Measurements from ENCODE around the gene ASIC3.

DNA sequence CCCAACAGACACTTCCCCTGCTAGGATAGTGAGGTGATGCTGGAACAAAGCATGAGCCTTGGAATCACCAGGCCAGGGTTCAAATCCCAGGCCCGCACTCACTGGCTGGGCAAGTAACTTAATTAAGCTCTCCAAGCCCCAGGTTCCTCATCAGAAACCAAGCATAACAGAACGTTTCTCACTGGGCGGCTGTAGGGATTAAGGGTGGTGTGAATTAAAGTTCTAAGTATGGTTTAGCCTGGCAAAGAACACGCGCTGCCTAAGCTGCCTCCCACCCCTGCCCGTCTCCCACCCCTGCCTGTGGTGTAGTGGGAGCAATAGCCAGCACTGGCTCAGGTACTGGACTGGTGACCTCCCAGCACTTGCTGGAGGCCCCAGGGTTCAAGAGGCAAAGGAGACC is 16.7 kb downstream of the ASIC3 start:
- TF ChIP-seq, protein P1, sequence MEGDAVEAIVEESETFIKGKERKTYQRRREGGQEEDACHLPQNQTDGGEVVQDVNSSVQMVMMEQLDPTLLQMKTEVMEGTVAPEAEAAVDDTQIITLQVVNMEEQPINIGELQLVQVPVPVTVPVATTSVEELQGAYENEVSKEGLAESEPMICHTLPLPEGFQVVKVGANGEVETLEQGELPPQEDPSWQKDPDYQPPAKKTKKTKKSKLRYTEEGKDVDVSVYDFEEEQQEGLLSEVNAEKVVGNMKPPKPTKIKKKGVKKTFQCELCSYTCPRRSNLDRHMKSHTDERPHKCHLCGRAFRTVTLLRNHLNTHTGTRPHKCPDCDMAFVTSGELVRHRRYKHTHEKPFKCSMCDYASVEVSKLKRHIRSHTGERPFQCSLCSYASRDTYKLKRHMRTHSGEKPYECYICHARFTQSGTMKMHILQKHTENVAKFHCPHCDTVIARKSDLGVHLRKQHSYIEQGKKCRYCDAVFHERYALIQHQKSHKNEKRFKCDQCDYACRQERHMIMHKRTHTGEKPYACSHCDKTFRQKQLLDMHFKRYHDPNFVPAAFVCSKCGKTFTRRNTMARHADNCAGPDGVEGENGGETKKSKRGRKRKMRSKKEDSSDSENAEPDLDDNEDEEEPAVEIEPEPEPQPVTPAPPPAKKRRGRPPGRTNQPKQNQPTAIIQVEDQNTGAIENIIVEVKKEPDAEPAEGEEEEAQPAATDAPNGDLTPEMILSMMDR (IDR thresholded peaks at IDR 0.05; ENCODE audit: low read length), result no peak
- TF ChIP-seq EZH2phosphoT487 (IDR thresholded peaks at IDR 0.05; ENCODE audit: low read length) (no peak), EZH2 (optimal IDR thresholded peaks at IDR 0.05; ENCODE audit: low read depth, low read length) (no peak)

Data from MM.1S (cell line).